NCI-H2029 treated with DMSO at 0.1 percent for 48 hours (cell line): ENCODE data around the gene NXNL1.

Experiments
- DNase-seq: peaks from one replicate; lab custom pipeline; 2025; lab: John Stamatoyannopoulos, UW

The NXNL1 gene

DNA sequence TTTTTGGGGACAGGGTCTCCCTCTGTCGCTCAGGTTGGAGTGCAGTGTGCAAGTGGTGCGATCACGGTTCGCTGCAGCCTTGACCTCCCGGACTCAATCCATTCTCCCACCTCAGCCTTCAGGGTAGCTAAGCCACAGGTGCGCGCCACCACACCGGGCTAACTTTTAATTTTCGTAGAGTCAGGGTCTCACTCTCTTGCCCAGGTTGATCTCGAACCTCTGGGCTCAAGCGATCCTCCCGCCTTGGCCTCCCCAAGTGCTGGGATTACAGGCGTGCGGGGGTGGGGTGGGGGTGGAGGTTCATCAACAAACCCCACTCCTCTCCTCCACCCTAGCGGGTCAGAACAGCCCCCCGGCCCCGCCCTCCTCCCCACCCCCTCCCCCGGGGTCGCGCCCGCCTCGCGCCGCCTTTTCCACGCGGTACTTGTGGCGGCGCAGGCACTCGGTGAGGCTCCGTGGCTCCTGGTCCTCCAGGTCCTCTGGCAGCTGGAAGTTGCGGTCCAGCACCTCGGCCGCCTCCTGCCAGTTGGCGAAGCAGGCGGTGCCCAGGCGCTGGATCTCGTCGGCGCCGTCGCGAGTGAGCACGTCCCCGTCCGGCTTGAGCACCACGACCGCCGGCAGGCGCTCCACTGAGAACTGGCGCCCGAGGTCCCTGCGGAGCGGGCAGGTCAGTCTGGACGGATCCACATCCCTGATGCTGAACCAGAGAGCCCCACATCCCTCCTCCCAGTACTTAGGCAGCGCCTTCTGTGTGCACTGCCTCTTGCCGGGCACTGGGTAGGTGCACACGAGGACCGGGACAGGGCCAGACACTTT, 5.2 kb downstream of the NXNL1 start:
- DNase-seq: no peak

GRCh38 chr19:17454576-17455071, 6.1 kb downstream of the NXNL1 start:
- no peak for DNase-seq

- no peak for DNase-seq
Measured at GRCh38 chr19:17451820-17452219, 8.9 kb downstream of the NXNL1 start.

- no peak for DNase-seq
Measured at GRCh38 chr19:17450264-17451075, 10.3 kb downstream of the NXNL1 start.

DNA sequence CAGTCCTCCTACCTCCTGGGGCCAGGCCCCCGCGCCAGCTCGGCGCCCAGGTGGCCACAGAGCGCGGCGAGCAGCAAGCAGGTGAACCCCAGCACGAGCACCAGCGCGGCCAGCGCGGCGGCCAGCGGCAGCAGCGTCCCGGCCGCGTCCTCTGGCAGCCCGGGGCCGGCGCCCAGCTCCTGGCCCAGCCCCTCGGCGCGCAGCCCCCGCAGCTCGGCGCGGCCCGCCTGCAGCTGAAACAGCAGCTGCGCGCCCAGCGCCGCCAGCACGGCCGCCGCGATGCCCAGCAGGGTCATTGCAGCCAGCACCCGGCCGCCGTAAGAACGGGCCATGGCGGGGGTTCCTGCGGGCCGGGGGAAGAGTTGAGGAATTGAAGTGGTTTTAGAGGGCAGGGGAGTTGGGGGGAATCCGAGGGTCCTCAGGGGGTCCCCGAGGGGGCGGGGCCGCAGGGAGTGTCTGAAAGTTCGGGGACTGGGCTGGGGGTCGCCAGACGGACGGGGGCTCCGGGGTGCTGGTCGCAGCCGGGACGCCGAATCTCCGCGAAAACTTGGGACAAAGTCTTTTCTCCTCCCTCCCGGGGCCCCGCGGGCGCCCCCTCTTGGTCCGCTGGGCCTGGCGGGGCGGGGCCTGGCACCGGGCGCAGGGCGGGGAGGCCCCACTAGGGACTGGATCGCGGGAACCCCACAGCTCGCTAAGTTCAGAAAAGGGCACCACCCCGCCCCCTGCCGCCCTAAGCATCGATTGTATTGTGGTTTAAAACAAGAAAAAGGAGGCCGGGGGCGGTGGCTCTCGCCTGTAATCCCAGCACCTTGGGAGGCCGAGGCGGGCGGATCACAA, 12.4 kb downstream of the NXNL1 start, which contains the start of gene TMEM221:
Gene TMEM221 (minus strand): TSS at position 538 of the 837 bp plus-strand sequence. CDS start 206 bp downstream, at position 332.
- DNase-seq: no peak

- no peak for DNase-seq
Measured at GRCh38 chr19:17447704-17448130, 13.0 kb downstream of the NXNL1 start.

GRCh38 chr19:17445526-17446165, 15.1 kb downstream of the NXNL1 start:
- DNase-seq: no peak

DNA sequence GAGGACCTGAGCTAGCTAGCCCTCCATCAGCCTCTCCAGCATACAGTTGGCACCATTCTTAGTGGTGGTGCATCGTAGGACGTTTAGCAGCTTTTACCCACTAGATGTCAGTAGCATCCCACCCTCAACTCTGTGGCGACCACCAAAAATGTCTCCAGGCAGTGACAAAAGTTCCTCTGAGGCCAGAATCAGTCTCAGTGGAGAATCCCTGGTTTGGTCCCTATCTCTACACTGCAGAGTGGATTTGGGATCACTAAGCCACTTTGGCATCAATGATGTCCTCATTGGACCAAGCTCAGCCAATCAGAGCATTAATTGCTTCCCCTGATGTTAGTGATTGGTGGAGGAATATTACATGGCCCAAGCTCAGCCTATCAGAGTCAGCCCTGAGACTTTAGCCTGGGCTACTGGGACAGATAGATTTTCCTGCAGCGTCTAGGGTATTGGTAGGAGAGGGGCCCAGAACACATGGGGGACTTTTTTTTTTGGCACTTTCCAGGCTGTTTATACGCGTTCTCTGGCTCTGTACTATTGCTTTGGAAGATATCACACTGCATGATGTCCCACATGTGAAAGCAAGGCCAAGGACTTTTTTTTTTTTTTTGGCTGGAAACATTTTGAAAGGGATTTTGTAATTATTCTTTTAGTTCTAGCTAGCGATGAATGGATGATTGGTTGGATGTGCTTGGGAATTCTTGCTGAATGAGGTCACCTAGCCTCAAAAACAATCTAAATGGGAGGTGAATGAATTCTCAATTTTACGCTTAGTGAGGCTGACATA, 19.3 kb downstream of the NXNL1 start:
- no peak for DNase-seq

DNA sequence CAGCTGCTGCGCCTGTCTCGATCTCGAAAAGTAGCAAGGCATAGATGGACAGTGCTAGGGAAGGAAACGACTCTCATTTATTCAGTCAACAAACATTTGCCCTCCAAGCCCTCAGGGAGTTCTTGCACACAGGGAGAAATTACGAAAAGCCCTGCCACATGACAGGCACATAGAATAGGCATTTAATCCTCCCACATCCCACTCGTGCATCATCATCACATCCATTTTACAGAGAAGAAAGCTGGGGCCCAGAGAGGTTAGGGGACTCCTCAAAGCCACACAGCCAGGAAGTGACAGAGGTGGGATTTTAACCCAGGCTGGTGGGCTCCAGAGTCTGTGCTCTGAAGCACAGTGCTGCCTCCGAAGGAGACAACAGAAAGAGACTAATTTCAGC, 23.9 kb downstream of the NXNL1 start:
- DNase-seq: no peak

- no peak for DNase-seq
Measured at GRCh38 chr19:17436094-17436873, 24.4 kb downstream of the NXNL1 start.

GRCh38 chr19:17435218-17435617, 25.5 kb downstream of the NXNL1 start:
- no peak for DNase-seq

DNA sequence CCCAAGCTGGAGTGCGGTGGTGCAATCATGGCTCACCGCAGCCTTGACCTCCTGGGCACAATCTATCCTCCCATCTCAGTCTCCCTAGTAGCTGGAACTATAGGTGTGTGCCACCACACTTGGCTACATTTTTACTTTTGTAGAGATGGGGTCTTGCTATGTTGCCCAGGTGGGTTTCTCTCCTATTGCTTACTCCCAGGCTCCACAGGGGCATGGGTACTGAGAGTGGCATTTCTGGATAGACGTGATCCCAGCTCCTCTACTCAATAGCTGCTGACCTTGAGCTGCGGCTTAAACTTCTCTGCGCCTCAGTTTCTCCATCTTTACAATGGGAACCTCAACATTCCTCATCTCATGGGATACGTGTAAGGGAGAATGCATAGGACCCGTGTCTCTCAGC, 29.3 kb downstream of the NXNL1 start:
- DNase-seq: no peak

GRCh38 chr19:17429641-17430113, 31.0 kb downstream of the NXNL1 start:
- DNase-seq: no peak

DNA sequence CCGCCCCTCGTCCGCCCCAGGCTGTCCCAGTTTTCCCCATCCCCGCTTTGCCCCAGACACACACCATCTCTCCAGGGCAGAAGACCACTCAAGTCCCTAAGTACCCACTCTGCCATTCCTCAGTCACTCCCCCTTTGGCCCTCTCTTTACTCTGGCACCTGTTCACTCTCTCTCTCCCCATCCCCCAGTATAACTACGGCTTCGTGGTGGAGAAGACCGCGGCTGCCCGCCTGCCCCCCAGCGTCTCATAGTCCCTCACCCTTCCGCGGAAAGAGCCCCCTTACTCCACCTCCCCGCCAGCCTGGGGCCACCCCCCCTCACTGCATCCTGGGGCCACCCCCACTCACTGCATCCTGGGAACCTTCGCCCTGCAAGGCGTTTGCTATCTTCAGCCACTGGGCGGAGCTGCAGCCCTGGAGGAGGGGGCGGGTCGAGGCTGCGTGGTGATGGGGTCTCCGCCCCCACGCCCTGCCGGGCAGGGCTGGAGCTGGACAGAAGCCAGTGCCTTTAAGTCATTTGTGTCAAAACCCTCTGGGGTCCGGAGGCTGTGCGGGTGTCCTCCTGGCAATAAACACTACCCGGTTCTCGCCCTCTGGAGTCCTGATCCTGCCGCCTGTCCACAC, 35.9 kb downstream of the NXNL1 start:
- no peak for DNase-seq

DNA sequence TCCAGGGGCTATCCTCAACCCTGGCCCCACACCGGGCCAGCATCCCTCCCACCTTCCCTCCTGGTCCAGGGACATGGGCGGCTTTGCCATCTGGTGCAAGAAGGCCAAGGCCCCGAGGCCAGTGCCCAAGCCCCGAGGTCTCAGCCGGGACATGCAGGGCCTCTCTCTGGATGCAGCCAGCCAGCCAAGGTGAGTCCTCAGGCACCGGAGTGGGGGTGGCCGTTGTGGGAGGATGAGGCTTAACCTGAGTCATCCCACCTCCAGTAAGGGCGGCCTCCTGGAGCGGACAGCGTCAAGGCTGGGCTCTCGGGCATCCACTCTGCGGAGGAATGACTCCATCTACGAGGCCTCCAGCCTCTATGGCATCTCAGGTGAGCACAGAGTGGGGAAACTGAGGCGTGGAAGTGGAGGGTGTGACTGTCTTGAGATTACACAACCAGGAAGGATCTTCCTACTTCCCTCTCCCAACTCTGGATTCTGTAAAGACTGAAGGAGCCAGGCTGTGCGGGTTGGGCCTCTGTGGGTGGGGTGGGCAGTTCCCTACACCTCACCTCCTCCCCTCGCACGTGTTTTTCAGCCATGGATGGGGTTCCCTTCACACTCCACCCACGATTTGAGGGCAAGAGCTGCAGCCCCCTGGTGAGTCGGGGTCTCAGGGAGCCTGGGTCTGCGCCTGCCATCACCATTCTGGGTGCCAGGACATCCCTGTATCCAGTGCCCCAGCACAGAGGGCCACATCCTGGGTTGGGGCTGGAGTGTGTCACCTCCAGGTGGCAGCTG, 37.1 kb downstream of the NXNL1 start:
- DNase-seq: no peak

GRCh38 chr19:17421942-17422341, 38.8 kb downstream of the NXNL1 start:
- DNase-seq: no peak

DNA sequence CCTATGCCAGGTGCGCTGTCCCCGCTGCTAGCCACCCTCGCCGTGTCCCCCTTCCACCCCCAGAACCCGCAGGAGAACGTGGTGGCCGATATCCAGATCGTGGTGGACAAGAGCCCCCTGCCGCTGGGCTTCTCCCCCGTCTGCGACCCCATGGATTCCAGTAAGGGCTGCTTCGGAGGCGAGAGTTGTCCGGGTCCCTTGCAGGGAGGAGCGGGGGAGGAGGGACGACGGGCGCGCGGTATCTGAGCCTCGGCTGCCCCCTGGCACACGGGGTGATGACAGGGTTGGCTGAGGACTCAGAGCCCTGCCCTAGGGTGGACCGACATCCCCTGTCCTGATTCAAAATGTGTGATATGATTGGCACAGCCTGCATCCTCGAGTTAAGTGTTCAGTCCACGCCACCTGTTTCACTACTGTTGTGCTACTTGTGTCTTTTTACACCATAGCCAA, 40.2 kb downstream of the NXNL1 start:
- no peak for DNase-seq
